ENCODE data around the gene ZFAND3. TPM values are rescaled to one million over a fixed set of nuclear protein-coding genes. Genes with fewer than 3 reads are reported as not detected.

The ZFAND3 gene
- total RNA-seq, 3 donors from 2014 or later, result 34.1 to 53.0 (median 36.0) TPM

DNA sequence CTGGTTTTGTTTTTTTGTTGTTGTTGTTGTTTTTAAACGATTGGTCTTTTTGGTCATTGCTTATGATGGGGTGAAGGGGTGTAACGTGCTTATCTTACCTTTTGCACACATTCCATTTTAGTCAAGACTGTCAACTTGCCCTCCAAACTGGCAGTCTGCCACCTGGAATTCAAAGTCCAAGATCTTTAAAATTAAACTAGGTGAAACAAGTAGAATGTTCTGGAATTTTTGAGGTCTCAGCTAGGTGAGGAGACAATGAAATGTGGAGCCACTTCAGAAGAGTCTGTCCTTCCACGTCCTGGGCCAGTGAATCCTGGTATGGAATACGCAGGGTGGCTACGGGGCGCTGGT, 344.6 kb downstream of the ZFAND3 start:
- no peak overlapping the region for H3K27ac ChIP-seq
- intact Hi-C loops (cut with DNase I; ENCODE audit: low total_unique reads), result no loop called here
- H3K27me3 ChIP-seq, result no peaks in the 10 kb centered on the region
- H3K4me3 ChIP-seq, result no peak overlapping the region
- peaks cover 0 to 6% of the 10 kb centered on the region in 2 donors for H3K9me3 ChIP-seq
- H3K36me3 ChIP-seq, result no peaks in the 10 kb centered on the region
- TF ChIP-seq, protein P1, sequence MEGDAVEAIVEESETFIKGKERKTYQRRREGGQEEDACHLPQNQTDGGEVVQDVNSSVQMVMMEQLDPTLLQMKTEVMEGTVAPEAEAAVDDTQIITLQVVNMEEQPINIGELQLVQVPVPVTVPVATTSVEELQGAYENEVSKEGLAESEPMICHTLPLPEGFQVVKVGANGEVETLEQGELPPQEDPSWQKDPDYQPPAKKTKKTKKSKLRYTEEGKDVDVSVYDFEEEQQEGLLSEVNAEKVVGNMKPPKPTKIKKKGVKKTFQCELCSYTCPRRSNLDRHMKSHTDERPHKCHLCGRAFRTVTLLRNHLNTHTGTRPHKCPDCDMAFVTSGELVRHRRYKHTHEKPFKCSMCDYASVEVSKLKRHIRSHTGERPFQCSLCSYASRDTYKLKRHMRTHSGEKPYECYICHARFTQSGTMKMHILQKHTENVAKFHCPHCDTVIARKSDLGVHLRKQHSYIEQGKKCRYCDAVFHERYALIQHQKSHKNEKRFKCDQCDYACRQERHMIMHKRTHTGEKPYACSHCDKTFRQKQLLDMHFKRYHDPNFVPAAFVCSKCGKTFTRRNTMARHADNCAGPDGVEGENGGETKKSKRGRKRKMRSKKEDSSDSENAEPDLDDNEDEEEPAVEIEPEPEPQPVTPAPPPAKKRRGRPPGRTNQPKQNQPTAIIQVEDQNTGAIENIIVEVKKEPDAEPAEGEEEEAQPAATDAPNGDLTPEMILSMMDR (IDR thresholded peaks at IDR 0.05), result no peak
- TF ChIP-seq POLR2A (IDR thresholded peaks at IDR 0.05) (no peak), POLR2AphosphoS5 (IDR thresholded peaks at IDR 0.05) (no peak)
- no peaks in the 10 kb centered on the region for H3K4me1 ChIP-seq
- no peak for DNase-seq (ENCODE audit: low spot score in 2 of 2)

DNA sequence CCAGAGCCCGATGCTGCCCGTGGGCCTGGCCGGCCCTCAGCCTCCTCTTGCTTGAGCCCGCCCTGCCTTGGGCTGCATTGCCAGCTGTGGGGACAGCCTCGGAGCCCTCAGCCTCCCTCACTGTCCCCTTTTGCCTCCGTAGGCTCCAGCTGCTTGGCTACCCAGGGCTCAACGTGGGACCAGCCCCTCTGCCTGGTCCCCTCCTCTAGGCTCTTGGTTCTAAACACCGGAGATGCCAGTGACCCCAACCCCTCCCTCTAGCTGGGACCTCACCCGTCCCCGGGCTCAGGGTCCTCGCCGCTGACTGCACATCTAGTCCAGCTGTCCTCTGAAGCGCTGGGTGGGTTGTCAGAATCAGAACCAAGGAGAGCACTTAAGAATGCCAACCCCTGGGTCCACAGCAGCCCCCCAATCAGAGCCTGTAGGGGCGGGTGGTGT, 345.2 kb downstream of the ZFAND3 start:
- no peak overlapping the region for H3K27ac ChIP-seq
- no peak for DNase-seq (ENCODE audit: low spot score in 2 of 2)
- no peaks in the 10 kb centered on the region for H3K4me1 ChIP-seq
- H3K36me3 ChIP-seq, result no peaks in the 10 kb centered on the region
- H3K9me3 ChIP-seq, result peaks cover 0 to 6% of the 10 kb centered on the region in 2 donors
- H3K27me3 ChIP-seq, result no peaks in the 10 kb centered on the region
- intact Hi-C loops (cut with DNase I; ENCODE audit: low total_unique reads), result no loop called here
- no peak for TF ChIP-seq POLR2A (IDR thresholded peaks at IDR 0.05)
- no peak for TF ChIP-seq POLR2AphosphoS5 (IDR thresholded peaks at IDR 0.05)
- TF ChIP-seq, protein P1 (IDR thresholded peaks at IDR 0.05), result no peak
- H3K4me3 ChIP-seq, result no peak overlapping the region

DNA sequence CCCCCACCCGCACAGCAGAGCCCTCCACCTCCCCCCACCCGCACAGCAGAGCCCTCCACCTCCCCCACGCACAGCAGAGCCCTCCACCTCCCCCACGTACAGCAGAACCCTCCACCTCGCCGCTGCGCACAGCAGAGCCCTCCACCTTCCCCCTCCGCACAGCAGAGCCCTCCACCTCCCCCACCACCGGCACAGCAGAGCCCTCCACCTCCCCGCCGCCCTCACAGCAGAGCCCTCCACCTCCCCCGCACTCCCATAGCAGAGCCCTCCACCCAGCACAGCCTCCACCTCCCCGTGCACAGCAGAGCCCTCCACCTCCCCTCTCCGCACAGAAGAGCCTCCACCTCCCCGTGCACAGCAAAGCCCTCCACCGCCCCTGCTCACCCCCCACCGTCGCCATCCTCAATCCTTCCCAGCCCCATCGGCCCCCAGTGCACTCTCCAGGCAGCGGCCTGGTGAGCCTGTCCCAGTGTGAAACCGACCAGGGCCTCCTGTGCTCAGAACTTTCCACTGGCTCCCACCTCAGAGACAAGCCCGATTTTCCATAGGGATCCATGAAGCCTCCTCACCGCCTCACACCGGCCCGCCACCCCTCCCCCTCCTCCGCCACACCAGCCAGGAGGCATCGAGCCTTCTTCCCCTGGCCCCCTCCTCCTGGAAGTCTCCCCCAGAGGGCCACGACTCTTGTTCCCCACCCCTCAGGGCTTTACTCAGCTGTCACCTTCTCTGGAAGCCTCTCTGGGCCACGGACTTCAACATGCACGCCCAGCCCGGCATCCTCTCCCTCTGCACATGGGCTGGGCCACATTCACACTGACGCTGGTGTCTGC, 347.1 kb downstream of the ZFAND3 start:
- no peaks in the 10 kb centered on the region for H3K36me3 ChIP-seq
- intact Hi-C loops (cut with DNase I; ENCODE audit: low total_unique reads), result no loop called here
- no peak for DNase-seq (ENCODE audit: low spot score in 2 of 2)
- H3K9me3 ChIP-seq, result peaks cover 0 to 6% of the 10 kb centered on the region in 2 donors
- H3K27me3 ChIP-seq, result no peaks in the 10 kb centered on the region
- H3K4me1 ChIP-seq, result no peaks in the 10 kb centered on the region
- TF ChIP-seq, protein P1 (IDR thresholded peaks at IDR 0.05), result no peak
- TF ChIP-seq POLR2AphosphoS5 (IDR thresholded peaks at IDR 0.05) (no peak), POLR2A (IDR thresholded peaks at IDR 0.05) (no peak)
- no peak overlapping the region for H3K27ac ChIP-seq
- H3K4me3 ChIP-seq, result no peak overlapping the region

DNA sequence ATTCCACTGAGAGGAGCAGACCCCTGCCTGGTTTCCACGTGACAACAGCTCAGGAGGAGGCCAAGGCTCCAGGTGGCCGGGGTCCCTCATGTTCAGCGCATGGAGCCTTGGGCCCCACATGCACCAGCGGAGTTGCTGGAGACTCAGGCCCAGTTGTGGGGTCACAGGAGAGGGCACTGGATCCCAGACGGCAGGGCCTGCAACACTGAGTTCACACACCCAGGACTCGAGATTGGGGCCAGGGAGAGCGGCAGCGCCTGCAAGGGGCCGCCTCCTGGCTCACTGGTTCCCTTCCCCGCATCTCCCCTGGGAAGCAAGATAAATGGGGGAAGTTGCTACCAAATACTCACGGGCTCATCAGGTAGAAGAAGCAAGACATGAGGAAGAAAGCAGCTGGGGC, 348.1 kb downstream of the ZFAND3 start:
- TF ChIP-seq POLR2AphosphoS5 (IDR thresholded peaks at IDR 0.05) (no peak), POLR2A (IDR thresholded peaks at IDR 0.05) (no peak)
- TF ChIP-seq, protein P1 (IDR thresholded peaks at IDR 0.05), result no peak
- Histone ChIP-seq H3K27ac (no peak overlapping the region), H3K9me3 (no peaks in the 10 kb centered on the region), H3K4me1 (no peaks in the 10 kb centered on the region), H3K4me3 (no peak overlapping the region), H3K27me3 (no peaks in the 10 kb centered on the region), H3K36me3 (no peaks in the 10 kb centered on the region)
- no peak for DNase-seq (ENCODE audit: low spot score in 2 of 2)
- intact Hi-C loops (cut with DNase I; ENCODE audit: low total_unique reads), result no loop called here

DNA sequence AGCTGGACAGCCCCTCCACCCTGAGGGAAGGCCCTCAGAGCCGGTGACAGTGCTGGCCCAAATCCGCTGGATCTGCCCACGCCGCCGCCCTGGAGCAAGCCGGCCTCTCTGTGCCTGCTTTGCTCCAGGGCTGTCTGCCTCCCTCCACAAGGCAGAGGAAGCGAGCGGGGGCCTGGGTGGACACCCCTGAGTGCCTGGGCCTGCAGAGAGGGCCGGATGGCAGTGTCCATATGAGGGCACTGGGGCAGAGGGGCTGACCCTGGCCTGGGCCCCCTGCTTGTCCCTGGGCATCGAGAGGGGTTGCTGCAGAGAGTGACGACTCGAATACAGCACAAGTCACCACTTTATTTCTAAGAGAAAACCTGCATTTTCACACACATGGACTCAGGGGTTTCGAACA, 348.6 kb downstream of the ZFAND3 start:
- no peaks in the 10 kb centered on the region for H3K4me1 ChIP-seq
- H3K27me3 ChIP-seq, result no peaks in the 10 kb centered on the region
- H3K36me3 ChIP-seq, result no peaks in the 10 kb centered on the region
- TF ChIP-seq, protein P1 (IDR thresholded peaks at IDR 0.05), result no peak
- no peak for TF ChIP-seq POLR2A (IDR thresholded peaks at IDR 0.05)
- no peak for TF ChIP-seq POLR2AphosphoS5 (IDR thresholded peaks at IDR 0.05)
- H3K27ac ChIP-seq, result no peak overlapping the region
- no peaks in the 10 kb centered on the region for H3K9me3 ChIP-seq
- no peak overlapping the region for H3K4me3 ChIP-seq
- intact Hi-C loops (cut with DNase I; ENCODE audit: low total_unique reads), result no loop called here
- no peak for DNase-seq (ENCODE audit: low spot score in 2 of 2)
